GM21528 (cell line): ENCODE data around the gene FMN1.

Source experiments
- ATAC-seq: cut with Tn5 transposase; IDR thresholded peaks from one replicate; pipeline ENCODE4 v1.9.1; 2021; ENCODE audit warnings: mild to moderate bottlenecking, moderate library complexity; ENCODE audit not compliant: unreplicated experiment, low FRiP score

FMN1 gene

DNA sequence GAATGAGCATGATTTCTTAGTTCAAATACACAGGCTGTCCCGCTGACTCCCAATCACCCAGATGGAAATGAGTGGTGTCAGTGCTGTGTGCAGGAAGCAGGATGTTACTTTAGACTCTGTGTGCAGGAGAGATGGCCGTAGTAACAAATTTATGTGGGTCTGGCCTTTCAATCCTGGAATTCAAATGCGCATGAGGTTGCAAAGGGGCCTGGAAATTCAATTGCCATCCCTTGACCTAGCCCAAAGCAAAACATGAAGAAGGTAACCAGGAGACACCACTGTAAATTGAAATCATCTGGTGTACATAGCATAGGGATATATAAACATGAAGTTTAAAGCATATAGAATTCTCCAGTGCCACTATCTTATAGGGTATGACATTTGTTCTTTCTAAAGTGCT lies 443.5 kb downstream of the FMN1 start:
- ATAC-seq, result no peak

- ATAC-seq, result no peak
Measured at GRCh38 chr15:32747921-32748342, 446.6 kb downstream of the FMN1 start.

- ATAC-seq, result no peak
Measured at GRCh38 chr15:32746116-32746857, 448.2 kb downstream of the FMN1 start.

GRCh38 chr15:32743411-32744140 lies 450.9 kb downstream of the FMN1 start:
- ATAC-seq, result no peak

DNA sequence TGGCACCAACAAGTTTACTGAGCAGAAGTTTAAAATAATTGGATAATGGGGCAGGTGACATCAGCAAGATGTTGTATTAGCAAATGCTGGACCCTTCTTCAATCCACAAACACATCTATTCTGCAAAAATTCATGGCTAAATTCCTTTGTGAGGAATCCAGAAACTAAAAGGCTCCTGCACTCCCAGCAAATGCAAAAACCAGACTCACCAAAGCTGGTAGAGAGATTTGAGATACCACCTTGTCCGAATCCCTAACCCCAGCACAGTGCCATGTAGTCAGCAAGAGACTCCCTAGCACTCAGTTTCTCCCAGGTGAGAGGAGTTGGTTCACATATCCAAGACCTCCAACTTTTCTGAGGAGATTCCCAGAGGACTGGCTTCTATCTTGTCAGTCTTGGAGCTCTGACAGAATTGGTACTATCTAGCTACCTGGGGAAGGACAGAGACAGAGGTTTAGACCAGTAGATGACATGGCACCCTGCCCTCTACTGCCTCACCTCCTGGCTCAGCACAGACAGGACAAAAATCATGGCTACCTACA lies 454.9 kb downstream of the FMN1 start:
- ATAC-seq, result no peak

GRCh38 chr15:32738666-32739065 lies 455.8 kb downstream of the FMN1 start:
- ATAC-seq, result no peak

- no peak for ATAC-seq
Measured at GRCh38 chr15:32737304-32737703, 457.2 kb downstream of the FMN1 start.

GRCh38 chr15:32736701-32737061 lies 457.8 kb downstream of the FMN1 start:
- no peak for ATAC-seq

GRCh38 chr15:32735989-32736700 lies 458.4 kb downstream of the FMN1 start:
- no peak for ATAC-seq

GRCh38 chr15:32733281-32733680 lies 461.2 kb downstream of the FMN1 start:
- ATAC-seq, result no peak

DNA sequence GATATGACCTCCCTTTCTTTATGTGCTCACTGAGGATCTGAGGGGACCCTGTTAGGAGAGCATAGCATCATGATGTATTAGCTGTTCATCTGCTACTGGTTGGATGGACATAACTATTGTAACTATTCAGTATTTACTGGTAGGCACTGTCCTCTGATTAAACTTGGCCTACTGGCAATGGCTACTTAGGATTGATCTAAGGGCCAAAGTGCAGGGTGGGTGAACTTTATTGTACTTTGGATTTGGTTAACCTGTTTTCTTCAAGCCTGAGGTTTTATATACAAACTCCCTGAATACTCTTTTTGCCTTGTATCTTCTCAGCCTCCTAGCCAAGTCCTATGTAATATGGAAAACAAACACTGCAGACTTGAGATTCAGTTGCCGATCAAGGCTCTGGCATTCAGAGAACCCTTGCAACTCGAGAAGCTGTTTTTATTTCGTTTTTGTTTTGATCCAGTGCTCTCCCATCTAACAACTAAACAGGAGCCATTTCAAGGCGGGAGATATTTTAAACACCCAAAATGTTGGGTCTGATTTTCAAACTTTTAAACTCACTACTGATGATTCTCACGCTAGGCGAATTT lies 461.8 kb downstream of the FMN1 start:
- no peak for ATAC-seq

DNA sequence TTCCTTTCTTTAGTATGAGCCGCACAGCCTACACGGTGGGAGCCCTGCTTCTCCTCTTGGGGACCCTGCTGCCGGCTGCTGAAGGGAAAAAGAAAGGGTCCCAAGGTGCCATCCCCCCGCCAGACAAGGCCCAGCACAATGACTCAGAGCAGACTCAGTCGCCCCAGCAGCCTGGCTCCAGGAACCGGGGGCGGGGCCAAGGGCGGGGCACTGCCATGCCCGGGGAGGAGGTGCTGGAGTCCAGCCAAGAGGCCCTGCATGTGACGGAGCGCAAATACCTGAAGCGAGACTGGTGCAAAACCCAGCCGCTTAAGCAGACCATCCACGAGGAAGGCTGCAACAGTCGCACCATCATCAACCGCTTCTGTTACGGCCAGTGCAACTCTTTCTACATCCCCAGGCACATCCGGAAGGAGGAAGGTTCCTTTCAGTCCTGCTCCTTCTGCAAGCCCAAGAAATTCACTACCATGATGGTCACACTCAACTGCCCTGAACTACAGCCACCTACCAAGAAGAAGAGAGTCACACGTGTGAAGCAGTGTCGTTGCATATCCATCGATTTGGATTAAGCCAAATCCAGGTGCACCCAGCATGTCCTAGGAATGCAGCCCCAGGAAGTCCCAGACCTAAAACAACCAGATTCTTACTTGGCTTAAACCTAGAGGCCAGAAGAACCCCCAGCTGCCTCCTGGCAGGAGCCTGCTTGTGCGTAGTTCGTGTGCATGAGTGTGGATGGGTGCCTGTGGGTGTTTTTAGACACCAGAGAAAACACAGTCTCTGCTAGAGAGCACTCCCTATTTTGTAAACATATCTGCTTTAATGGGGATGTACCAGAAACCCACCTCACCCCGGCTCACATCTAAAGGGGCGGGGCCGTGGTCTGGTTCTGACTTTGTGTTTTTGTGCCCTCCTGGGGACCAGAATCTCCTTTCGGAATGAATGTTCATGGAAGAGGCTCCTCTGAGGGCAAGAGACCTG lies 463.5 kb downstream of the FMN1 start:
- no peak for ATAC-seq

- no peak for ATAC-seq
Measured at GRCh38 chr15:32729700-32730395, 464.7 kb downstream of the FMN1 start.

GRCh38 chr15:32723171-32723948 lies 471.2 kb downstream of the FMN1 start:
- peak; percentile 95 for ATAC-seq

- no peak for ATAC-seq
Measured at GRCh38 chr15:32722136-32722535, 472.4 kb downstream of the FMN1 start.

DNA sequence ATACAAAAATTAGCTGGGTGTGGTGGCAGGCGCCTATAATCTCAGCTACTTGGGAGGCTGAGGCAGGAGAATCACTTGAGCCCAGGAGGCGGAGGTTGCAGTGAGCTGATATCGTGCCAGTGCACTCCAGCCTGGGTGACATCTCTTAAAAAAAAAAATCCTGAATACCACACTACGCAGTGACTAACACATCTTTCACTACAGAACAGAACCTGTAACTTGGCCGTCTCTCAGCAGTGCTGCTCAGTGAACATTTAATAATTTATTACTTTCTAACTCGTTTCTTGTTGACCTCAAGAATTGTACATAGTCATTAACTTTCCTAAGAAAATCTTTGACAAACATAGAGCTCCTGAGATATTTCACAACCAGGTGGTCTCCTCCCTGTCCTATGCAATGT lies 472.9 kb downstream of the FMN1 start:
- no peak for ATAC-seq

- no peak for ATAC-seq
Measured at GRCh38 chr15:32718821-32719716, 475.4 kb downstream of the FMN1 start.
